Measurements from ENCODE around the gene IGSF3. TPM values are rescaled to one million over a fixed set of nuclear protein-coding genes. Genes with fewer than 3 reads are reported as not detected.
A peak's percentile ranks its signal among the peaks of the same experiment; 100 is the strongest.

IGSF3 gene
- total and polyA plus RNA-seq, 10 of the 15 experiments (the other 5 are each of a cell fraction or from before 2014, with no cell fraction given) = 1.4 to 18.0 (median 9.6) TPM

- TF ChIP-seq BACH1 (IDR thresholded peaks at IDR 0.05; ENCODE audit: borderline replicate concordance) (peak; percentile 79; the same call in 1 of the 2 replicates), CREB1 (IDR thresholded peaks at IDR 0.05; ENCODE audit: low read depth) (peak; percentile 37; the same call in 1 of the 2 replicates), IKZF1 (conservative IDR thresholded peaks at IDR 0.05) (peak; percentile 80), CREM (IDR thresholded peaks at IDR 0.05; ENCODE audit: low read depth) (peak; percentile 37; the same call in 1 of the 2 replicates), RUNX3 (IDR thresholded peaks at IDR 0.05; ENCODE audit: low read length) (peak; percentile 73), SMC3 (IDR thresholded peaks at IDR 0.05; ENCODE audit: borderline replicate concordance, low read length) (no peak), DPF2 (IDR thresholded peaks at IDR 0.05) (peak; percentile 51), IKZF2 (IDR thresholded peaks at IDR 0.05) (peak; percentile 83 to 87), STAT3 (IDR thresholded peaks at IDR 0.05; ENCODE audit: low read depth, low read length) (0 out of 2 replicates have a peak, but pooled peaks have one; percentile 44), KDM1A (IDR thresholded peaks at IDR 0.05; ENCODE audit: borderline replicate concordance) (no peak), MTA2 (IDR thresholded peaks at IDR 0.05; ENCODE audit: low read depth) (peak; percentile 62; the same call in 1 of the 2 replicates), SRF (IDR thresholded peaks at IDR 0.05; ENCODE audit: low read depth in 2 of 2, low read length in 2 of 2) (0 out of 4 replicates have a peak, but pooled peaks of 1 of the 2 experiments have one; percentile 15), GABPA (IDR thresholded peaks at IDR 0.05; ENCODE audit: low read depth) (0 out of 2 replicates have a peak, but pooled peaks have one; percentile 34), ZNF384 (IDR thresholded peaks at IDR 0.05; ENCODE audit: borderline replicate concordance, low read depth, low read length) (peak; percentile 93), EED (IDR thresholded peaks at IDR 0.05; ENCODE audit: low read depth) (peak; percentile 87), ZNF687 (IDR thresholded peaks at IDR 0.05) (peak; percentile 60; the same call in 1 of the 2 replicates), MEF2B (IDR thresholded peaks at IDR 0.05; ENCODE audit: partially characterized antibody, poor library complexity, severe bottlenecking) (peak; percentile 61), ETV6 (conservative IDR thresholded peaks at IDR 0.05 in 1 of 2, IDR thresholded peaks at IDR 0.05 in 1 of 2; ENCODE audit: borderline replicate concordance in 1 of 2, low read depth in 1 of 2) (peak in 1 of 2 experiments; percentile 92; a peak in 2 of 4 replicates), PML (IDR thresholded peaks at IDR 0.05; ENCODE audit: low read length) (peak; percentile 20; the same call in 1 of the 2 replicates), USF1 (IDR thresholded peaks at IDR 0.05; ENCODE audit: borderline replicate concordance, extremely low read length, insufficient read depth, low read depth, low read length) (no peak), SPI1 (IDR thresholded peaks at IDR 0.05; ENCODE audit: borderline replicate concordance, insufficient read depth, low read depth, low read length) (peak; percentile 94)
Measured at GRCh38 chr1:116540088-116540487, 127.4 kb downstream of the IGSF3 start (continued).
